ENCODE data around the gene YY1AP1.
"Not testable (repeated sequence)": the region's sequence is repeated elsewhere in the genome, so short reads cannot be mapped to it uniquely, and the experiment has no call there.

Gene YY1AP1

GRCh38 chr1:155697046-155697445, 8.5 kb upstream of the YY1AP1 start:
- no peak overlapping the region for H3K27ac ChIP-seq
- no peak for DNase-seq (ENCODE audit: low read depth, low spot score)

- H3K27ac ChIP-seq = no peak overlapping the region
- no peak for DNase-seq (ENCODE audit: low read depth, low spot score)
Observed at GRCh38 chr1:155696524-155696923, 8.0 kb upstream of the YY1AP1 start.

- no peak for DNase-seq (ENCODE audit: low read depth, low spot score)
- H3K27ac ChIP-seq = no peak overlapping the region
Observed at GRCh38 chr1:155695608-155696007, 7.0 kb upstream of the YY1AP1 start.

- peak; percentile 27 for DNase-seq (ENCODE audit: low read depth, low spot score)
- H3K27ac ChIP-seq = peak overlapping the region; percentile 4
Observed at GRCh38 chr1:155695072-155695471, 6.5 kb upstream of the YY1AP1 start.

- no peak overlapping the region for H3K27ac ChIP-seq
- no peak for DNase-seq (ENCODE audit: low read depth, low spot score)
Observed at GRCh38 chr1:155694167-155694566, 5.6 kb upstream of the YY1AP1 start.

- no peak for DNase-seq (ENCODE audit: low read depth, low spot score)
- H3K27ac ChIP-seq = no peak overlapping the region
Observed at GRCh38 chr1:155691992-155692528, 3.5 kb upstream of the YY1AP1 start.

GRCh38 chr1:155689081-155689607, 570 bp upstream of the YY1AP1 start, which contains the start of gene DAP3:
Gene DAP3, plus strand, starts transcription at chr1:155689091. Its CDS starts 20,689 bp downstream, at chr1:155709780.
- peak within 1 kb of the TSS; percentile 88 for H3K27ac ChIP-seq
- DNase-seq (ENCODE audit: low read depth, low spot score) = not testable (repeated sequence)

- H3K27ac ChIP-seq = peak overlapping the region; percentile 88
- not testable (repeated sequence) for DNase-seq (ENCODE audit: low read depth, low spot score)
Observed at GRCh38 chr1:155687705-155688323, 760 bp downstream of the YY1AP1 start.

- H3K27ac ChIP-seq = no peak overlapping the region
- no peak for DNase-seq (ENCODE audit: low read depth, low spot score)
Observed at GRCh38 chr1:155681776-155682175, 6.8 kb downstream of the YY1AP1 start.

- DNase-seq (ENCODE audit: low read depth, low spot score) = no peak
- no peak overlapping the region for H3K27ac ChIP-seq
Observed at GRCh38 chr1:155680531-155680930, 8.0 kb downstream of the YY1AP1 start.

GRCh38 chr1:155678992-155679391, 9.6 kb downstream of the YY1AP1 start:
- H3K27ac ChIP-seq; DNase-seq (ENCODE audit: low read depth, low spot score): not testable (repeated sequence)

GRCh38 chr1:155678027-155678426, 10.5 kb downstream of the YY1AP1 start:
- DNase-seq (ENCODE audit: low read depth, low spot score) = peak; percentile 67

GRCh38 chr1:155673003-155673402, 15.6 kb downstream of the YY1AP1 start:
- DNase-seq (ENCODE audit: low read depth, low spot score) = no peak
- H3K27ac ChIP-seq = no peak overlapping the region

More at GRCh38 chr1:155678027-155678426, 10.5 kb downstream of the YY1AP1 start:
- no peak overlapping the region for H3K27ac ChIP-seq

- H3K27ac ChIP-seq = no peak overlapping the region
- no peak for DNase-seq (ENCODE audit: low read depth, low spot score)
Observed at GRCh38 chr1:155671750-155672149, 16.8 kb downstream of the YY1AP1 start.

GRCh38 chr1:155669233-155670162, 19.1 kb downstream of the YY1AP1 start:
- peak overlapping the region; percentile 23 for H3K27ac ChIP-seq
- no peak for DNase-seq (ENCODE audit: low read depth, low spot score)

- not testable (repeated sequence) for DNase-seq (ENCODE audit: low read depth, low spot score); H3K27ac ChIP-seq
Observed at GRCh38 chr1:155661239-155661638, 27.3 kb downstream of the YY1AP1 start.

GRCh38 chr1:155657463-155657862, 31.1 kb downstream of the YY1AP1 start:
- no peak for DNase-seq (ENCODE audit: low read depth, low spot score)
- no peak overlapping the region for H3K27ac ChIP-seq

- no peak for DNase-seq (ENCODE audit: low read depth, low spot score)
- peak overlapping the region; percentile 84 for H3K27ac ChIP-seq
Observed at GRCh38 chr1:155652951-155653350, 35.6 kb downstream of the YY1AP1 start.

GRCh38 chr1:155651861-155652661, 36.5 kb downstream of the YY1AP1 start:
- H3K27ac ChIP-seq = peak overlapping the region; percentile 84
- DNase-seq (ENCODE audit: low read depth, low spot score) = no peak

- H3K27ac ChIP-seq = peak overlapping the region; percentile 84
- DNase-seq (ENCODE audit: low read depth, low spot score) = no peak
Observed at GRCh38 chr1:155650231-155650757, 38.3 kb downstream of the YY1AP1 start.
